Measurements from ENCODE around the gene WNT2B. TPM values are rescaled to one million over a fixed set of nuclear protein-coding genes. Genes with fewer than 3 reads are reported as not detected.

WNT2B gene
- total and polyA plus RNA-seq, 9 of the 15 experiments (the other 6 are each of a cell fraction or from before 2014, with no cell fraction given) = 0.02 to 0.06 (median 0.04) TPM; not detected in 3

GRCh38 chr1:112504001-112504660 is 4.6 kb upstream of the WNT2B start (continued):
- TF ChIP-seq CREB5 (CRISPR knock-in tag; IDR thresholded peaks at IDR 0.05) (no peak), FUS (optimal IDR thresholded peaks at IDR 0.05; ENCODE audit: low read depth, low read length) (no peak), STAT5A (IDR thresholded peaks at IDR 0.05; ENCODE audit: borderline replicate concordance, low read length) (no peak), ZNF444 (CRISPR knock-in tag; IDR thresholded peaks at IDR 0.05) (no peak), GATAD2A (IDR thresholded peaks at IDR 0.05) (no peak), ATF1 (CRISPR knock-in tag; IDR thresholded peaks at IDR 0.05) (no peak), ATF1 (tag; IDR thresholded peaks at IDR 0.05) (no peak), THRB (CRISPR knock-in tag; conservative IDR thresholded peaks at IDR 0.05) (no peak), ETV5 (CRISPR knock-in tag; IDR thresholded peaks at IDR 0.05; ENCODE audit: low read depth) (no peak), ZFP30 (CRISPR knock-in tag; IDR thresholded peaks at IDR 0.05; ENCODE audit: borderline replicate concordance) (no peak)

Data from K562 (cell line).